Esophagus squamous epithelium (tissue), 5 donors: Measurements from ENCODE around the gene NKAIN4. TPM values are rescaled to one million over a fixed set of nuclear protein-coding genes. Genes with fewer than 3 reads are reported as not detected.

Experiments used
- DNase-seq: peaks from one replicate; lab custom pipeline; 2025; lab: John Stamatoyannopoulos, UW
- H3K27ac ChIP-seq, 4 donors: fragments of 200-600 bp; sonication (generic); one replicate each; pipeline ENCODE4 v1.5.1; 2016 to 2019; ENCODE audit warnings: mild to moderate bottlenecking in 1 of 4
- H3K27me3 ChIP-seq, 4 donors: fragments of 200-600 bp; sonication (generic); 1 replicate in 3 of 4; 2 replicates in 1 of 4; pipeline versions ENCODE4 v1.5.1 to v1.6.0; 2017 to 2021; ENCODE audit warnings: antibody characterized with exemption in 1 of 4
- H3K36me3 ChIP-seq, 3 donors: fragments of 200-600 bp; sonication (generic); one replicate each; pipeline ENCODE4 v1.5.1; 2016 to 2019
- H3K4me1 ChIP-seq, 3 donors: fragments of 200-600 bp; sonication (generic); one replicate each; pipeline ENCODE4 v1.5.1; 2017 to 2019
- H3K4me3 ChIP-seq, 4 donors: fragments of 200-600 bp; sonication (generic); 1 replicate in 3 of 4; 2 replicates in 1 of 4; pipeline ENCODE4 v1.5.1; 2016 to 2019; ENCODE audit warnings: mild to moderate bottlenecking in 2 of 4, moderate library complexity in 1 of 4
- H3K9me3 ChIP-seq, 3 donors: fragments of 200-600 bp; sonication (generic); one replicate each; pipeline ENCODE4 v1.5.1; 2016 to 2019
- CTCF ChIP-seq, 6 experiments: fragments of 450-650 bp in 4 of 6; fragments of 200-600 bp in 2 of 6; sonication (generic) in 2 of 6; IDR thresholded peaks; one replicate each; pipeline ENCODE4 v1.5.1; 2016 to 2019; ENCODE audit warnings: antibody characterized with exemption in 6 of 6, mild to moderate bottlenecking in 4 of 6, moderate library complexity in 4 of 6
- POLR2A ChIP-seq, 4 donors: fragments of 450-650 bp; IDR thresholded peaks; one replicate each; pipeline ENCODE4 v1.6.1; 2017; ENCODE audit warnings: antibody characterized with exemption in 4 of 4, mild to moderate bottlenecking in 4 of 4, moderate library complexity in 3 of 4
- WGBS, 2 donors: methylation state at CpG; one replicate each; pipeline ENCODE4 v1.1.5; 2018; 5-methylcytosine and 5-hydroxymethylcytosine counted together
- intact Hi-C: fragments of 100-400 bp; cut with DNase I; formaldehyde crosslinking; loops from one replicate; pipeline ENCODE4 v1.15.0; 2022
- total RNA-seq, 4 donors: library from RNA; depleted of rRNA; stranded (reverse); fragments of >200 nt; gene quantifications; one replicate each; pipeline ENCODE4 v1.1.0, GENCODE V29; 2016
- donor health status: DM: yes; HTN: yes; CAD: no.

Gene NKAIN4
- total RNA-seq, 4 donors from 2014 or later, result not detected

- H3K27me3 ChIP-seq, result peaks cover 0 to 93% (median 11%) of the 10 kb centered on the region in 4 donors
- no peak for DNase-seq
- intact Hi-C loops, result no loop called here
- no peak overlapping the region for H3K27ac ChIP-seq
- 74 to 76% methylated on average over 11 to 13 of the region's 16 CpGs for WGBS, 2 donors
- H3K4me3 ChIP-seq, result no peak overlapping the region
- H3K4me1 ChIP-seq, result no peaks in the 10 kb centered on the region
- peaks cover 0 to 12% (median 9%) of the 10 kb centered on the region in 3 donors for H3K9me3 ChIP-seq
- H3K36me3 ChIP-seq, result no peaks in the 10 kb centered on the region
- TF ChIP-seq CTCF (IDR thresholded peaks at IDR 0.05) (no peak), POLR2A (IDR thresholded peaks at IDR 0.05) (no peak)
Observed at GRCh38 chr20:63297796-63298572, 43.7 kb upstream of the NKAIN4 start.

GRCh38 chr20:63297371-63297781, 43.1 kb upstream of the NKAIN4 start:
- no peak for DNase-seq
- intact Hi-C loops, result no loop called here
- Histone ChIP-seq H3K27ac (no peak overlapping the region), H3K36me3 (no peaks in the 10 kb centered on the region), H3K4me3 (no peak overlapping the region), H3K9me3 (peaks cover 0 to 12% (median 9%) of the 10 kb centered on the region in 3 donors), H3K4me1 (no peaks in the 10 kb centered on the region), H3K27me3 (peaks cover 0 to 94% (median 11%) of the 10 kb centered on the region in 4 donors)
- no peak for TF ChIP-seq POLR2A (IDR thresholded peaks at IDR 0.05)
- TF ChIP-seq CTCF (IDR thresholded peaks at IDR 0.05), result no peak
- WGBS, 2 donors, result 0% methylated on average over 2 of the region's 11 CpGs; no CpG with 5 or more reads in 1 of the 2 donors

- DNase-seq, result no peak
- Histone ChIP-seq H3K9me3 (peaks cover 0 to 10% (median 3%) of the 10 kb centered on the region in 3 donors), H3K27ac (no peak overlapping the region), H3K4me1 (no peaks in the 10 kb centered on the region), H3K36me3 (no peaks in the 10 kb centered on the region), H3K27me3 (peaks cover 0 to 99% (median 11%) of the 10 kb centered on the region in 4 donors), H3K4me3 (no peak overlapping the region)
- WGBS, 2 donors, result 6% methylated on average over 3 of the region's 18 CpGs; no CpG with 5 or more reads in 1 of the 2 donors
- TF ChIP-seq POLR2A (IDR thresholded peaks at IDR 0.05) (no peak), CTCF (IDR thresholded peaks at IDR 0.05) (no peak)
- intact Hi-C loops, result no loop called here
Observed at GRCh38 chr20:63296531-63297299, 42.5 kb upstream of the NKAIN4 start.

GRCh38 chr20:63295846-63296245, 41.6 kb upstream of the NKAIN4 start:
- no peaks in the 10 kb centered on the region for H3K36me3 ChIP-seq
- no peak overlapping the region for H3K27ac ChIP-seq
- no peak overlapping the region for H3K4me3 ChIP-seq
- TF ChIP-seq POLR2A (IDR thresholded peaks at IDR 0.05), result no peak
- no peak for TF ChIP-seq CTCF (IDR thresholded peaks at IDR 0.05)
- intact Hi-C loops, result no loop called here
- 0% methylated on average over 2 of the region's 20 CpGs; no CpG with 5 or more reads in 1 of the 2 donors for WGBS, 2 donors
- no peak for DNase-seq
- peaks cover 0 to 7% (median 0%) of the 10 kb centered on the region in 3 donors for H3K4me1 ChIP-seq
- peaks cover 0 to under 1% (median 0%) of the 10 kb centered on the region in 3 donors for H3K9me3 ChIP-seq
- H3K27me3 ChIP-seq, result peaks cover 0 to 95% (median 11%) of the 10 kb centered on the region in 4 donors
